Measurements from ENCODE around the gene FGD1. TPM values are rescaled to one million over a fixed set of nuclear protein-coding genes. Genes with fewer than 3 reads are reported as not detected.
"Not testable (repeated sequence)": the region's sequence is repeated elsewhere in the genome, so short reads cannot be mapped to it uniquely, and the experiment has no call there.

Gene FGD1
- total RNA-seq (2014; rRNA removed; shearing (Covaris generic)) (0.15 and 0.16 TPM in 2 replicates), total RNA-seq (2022) (0.07 and 0.08 TPM in 2 replicates), Bru-seq, nascent RNA (percentile 7 among the genes with signal in this experiment), BruChase-seq, experiment 1, labeled RNA remaining after a 6-hour chase (percentile 9 among the genes with signal in this experiment), BruChase-seq, experiment 2, labeled RNA remaining after a 2-hour chase (percentile 8 among the genes with signal in this experiment)
- long read RNA-seq, partial matches to known transcripts, result 0 of 1 reads
- long read RNA-seq, other reads (novel, unspliced or antisense), result 1 of 1 reads

GRCh38 chrX:54495814-54496516 lies at the start of gene FGD1:
FGD1 (minus strand) TSS chrX:54496234; CDS start chrX:54495432, 802 bp downstream.
- no peaks in the 10 kb centered on the region for H4K20me1 ChIP-seq (ENCODE audit: insufficient read depth, low read length)
- H3K4me1 ChIP-seq (ENCODE audit: insufficient read depth, low read length, poor library complexity, severe bottlenecking), result no peaks in the 10 kb centered on the region
- ChIA-PET POLR2A (no interaction called here), CTCF (ENCODE audit: unreplicated experiment) (no interaction called here)
- peak; percentile 25 for DNase-seq (ENCODE audit: low spot score)
- no TSS peak for BruUV-seq (replicated peaks)
- H3K27ac ChIP-seq (ENCODE audit: low read depth, low read length, poor library complexity, severe bottlenecking), result no peak within 1 kb of the TSS
- intact Hi-C loops (cut with micrococcal nuclease; ENCODE audit: unreplicated experiment), result no loop called here
- no peaks in the 10 kb centered on the region for H3K79me2 ChIP-seq (ENCODE audit: insufficient read depth, low read depth, low read length)
- no peaks in the 10 kb centered on the region for H3K36me3 ChIP-seq (ENCODE audit: insufficient read depth, low read length)
- H3K9me3 ChIP-seq (ENCODE audit: low read length), result no peaks in the 10 kb centered on the region
- H3K4me2 ChIP-seq (ENCODE audit: low read length), result peak within 1 kb of the TSS; percentile 44; the same call in 1 of the 2 replicates
- H2AFZ ChIP-seq (ENCODE audit: low read length), result no peak within 1 kb of the TSS
- no peak for TF ChIP-seq EZH2phosphoT487 (IDR thresholded peaks at IDR 0.05; ENCODE audit: borderline replicate concordance, low read depth, low read length)
- TF ChIP-seq, protein P1, sequence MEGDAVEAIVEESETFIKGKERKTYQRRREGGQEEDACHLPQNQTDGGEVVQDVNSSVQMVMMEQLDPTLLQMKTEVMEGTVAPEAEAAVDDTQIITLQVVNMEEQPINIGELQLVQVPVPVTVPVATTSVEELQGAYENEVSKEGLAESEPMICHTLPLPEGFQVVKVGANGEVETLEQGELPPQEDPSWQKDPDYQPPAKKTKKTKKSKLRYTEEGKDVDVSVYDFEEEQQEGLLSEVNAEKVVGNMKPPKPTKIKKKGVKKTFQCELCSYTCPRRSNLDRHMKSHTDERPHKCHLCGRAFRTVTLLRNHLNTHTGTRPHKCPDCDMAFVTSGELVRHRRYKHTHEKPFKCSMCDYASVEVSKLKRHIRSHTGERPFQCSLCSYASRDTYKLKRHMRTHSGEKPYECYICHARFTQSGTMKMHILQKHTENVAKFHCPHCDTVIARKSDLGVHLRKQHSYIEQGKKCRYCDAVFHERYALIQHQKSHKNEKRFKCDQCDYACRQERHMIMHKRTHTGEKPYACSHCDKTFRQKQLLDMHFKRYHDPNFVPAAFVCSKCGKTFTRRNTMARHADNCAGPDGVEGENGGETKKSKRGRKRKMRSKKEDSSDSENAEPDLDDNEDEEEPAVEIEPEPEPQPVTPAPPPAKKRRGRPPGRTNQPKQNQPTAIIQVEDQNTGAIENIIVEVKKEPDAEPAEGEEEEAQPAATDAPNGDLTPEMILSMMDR (conservative IDR thresholded peaks at IDR 0.05; ENCODE audit: low read length), result no peak
- no peaks in the 10 kb centered on the region for H3K9me2 ChIP-seq (ENCODE audit: insufficient read depth, low read length)
- H3K4me3 ChIP-seq (ENCODE audit: low read depth, low read length, poor library complexity, severe bottlenecking), result peak within 1 kb of the TSS; percentile 51

DNA sequence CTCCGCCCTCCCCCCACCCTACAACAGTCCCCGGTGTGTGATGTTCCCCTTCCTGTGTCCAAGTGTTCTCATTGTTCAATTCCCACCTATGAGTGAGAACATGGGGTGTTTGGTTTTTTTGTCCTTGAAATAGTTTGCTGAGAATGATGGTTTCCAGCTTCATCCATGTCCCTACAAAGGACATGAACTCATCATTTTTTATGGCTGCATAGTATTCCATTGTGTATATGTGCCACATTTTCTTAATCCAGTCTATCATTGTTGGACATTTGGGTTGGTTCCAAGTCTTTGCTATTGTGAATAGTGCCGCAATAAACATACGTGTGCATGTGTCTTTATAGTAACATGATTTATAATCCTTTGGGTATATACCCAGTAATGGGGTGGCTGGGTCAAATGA lies 46.2 kb upstream of the FGD1 start:
- H3K4me2 ChIP-seq (ENCODE audit: low read length); H3K4me3 ChIP-seq (ENCODE audit: low read depth, low read length, poor library complexity, severe bottlenecking); H3K27ac ChIP-seq (ENCODE audit: low read depth, low read length, poor library complexity, severe bottlenecking); H2AFZ ChIP-seq (ENCODE audit: low read length); intact Hi-C loops (cut with micrococcal nuclease; ENCODE audit: unreplicated experiment); H3K4me1 ChIP-seq (ENCODE audit: insufficient read depth, low read length, poor library complexity, severe bottlenecking); CTCF ChIA-PET (ENCODE audit: unreplicated experiment); H3K9me2 ChIP-seq (ENCODE audit: insufficient read depth, low read length); H3K9me3 ChIP-seq (ENCODE audit: low read length); H3K79me2 ChIP-seq (ENCODE audit: insufficient read depth, low read depth, low read length); DNase-seq (ENCODE audit: low spot score); BruUV-seq (replicated peaks); H4K20me1 ChIP-seq (ENCODE audit: insufficient read depth, low read length): not testable (repeated sequence)
- H3K36me3 ChIP-seq (ENCODE audit: insufficient read depth, low read length), result peaks cover 91% of the 10 kb centered on the region
- POLR2A ChIA-PET, result interaction anchor here (0.7 kb wide), 1 partner anchor 11 kb away, joined by 4 read pairs; no protein-coding TSS in a partner anchor

DNA sequence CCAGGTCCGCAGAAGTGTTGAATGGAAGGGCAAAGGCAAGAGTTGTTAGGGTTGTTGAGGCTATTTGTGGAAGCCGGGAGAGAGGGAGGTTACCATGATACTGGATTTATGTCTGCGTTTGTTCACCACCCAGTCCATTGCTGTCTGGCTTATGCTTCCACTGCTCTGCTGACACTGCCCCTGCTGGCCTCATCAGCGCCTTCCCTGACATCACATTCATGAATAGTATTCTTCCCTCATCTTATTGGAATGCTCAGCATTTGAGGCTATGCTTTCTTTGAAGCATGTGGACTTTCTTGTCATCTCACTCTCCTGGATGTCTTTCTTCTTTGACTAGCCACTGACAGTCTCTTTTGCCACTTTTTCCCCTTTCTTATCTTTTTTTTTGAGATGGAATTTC lies 44.3 kb upstream of the FGD1 start:
- CTCF ChIA-PET (ENCODE audit: unreplicated experiment), result no interaction called here
- H3K4me3 ChIP-seq (ENCODE audit: low read depth, low read length, poor library complexity, severe bottlenecking), result no peak overlapping the region
- POLR2A ChIA-PET, result no interaction called here
- no peak overlapping the region for H3K27ac ChIP-seq (ENCODE audit: low read depth, low read length, poor library complexity, severe bottlenecking)
- peaks cover 3% of the 10 kb centered on the region for H3K4me1 ChIP-seq (ENCODE audit: insufficient read depth, low read length, poor library complexity, severe bottlenecking)
- no peaks in the 10 kb centered on the region for H3K9me3 ChIP-seq (ENCODE audit: low read length)
- TF ChIP-seq, protein P1 (conservative IDR thresholded peaks at IDR 0.05; ENCODE audit: low read length), result no peak
- no peak for TF ChIP-seq EZH2phosphoT487 (IDR thresholded peaks at IDR 0.05; ENCODE audit: borderline replicate concordance, low read depth, low read length)
- H3K79me2 ChIP-seq (ENCODE audit: insufficient read depth, low read depth, low read length), result peaks cover 13% of the 10 kb centered on the region; the same call in 1 of the 2 replicates
- DNase-seq (ENCODE audit: low spot score), result no peak
- no peaks in the 10 kb centered on the region for H3K9me2 ChIP-seq (ENCODE audit: insufficient read depth, low read length)
- no peak overlapping the region for H3K4me2 ChIP-seq (ENCODE audit: low read length)
- intact Hi-C loops (cut with micrococcal nuclease; ENCODE audit: unreplicated experiment), result no loop called here
- H4K20me1 ChIP-seq (ENCODE audit: insufficient read depth, low read length), result no peaks in the 10 kb centered on the region
- peaks cover 82% of the 10 kb centered on the region for H3K36me3 ChIP-seq (ENCODE audit: insufficient read depth, low read length)
- H2AFZ ChIP-seq (ENCODE audit: low read length), result no peak overlapping the region
- BruUV-seq (replicated peaks), result no TSS peak
